Trophoblast cell (in vitro differentiated cells and primary cell): ENCODE results near the gene ADRA2C.

ENCODE experiments used
- DNase-seq, 2 donors: peaks; one replicate each; pipeline ENCODE4 v3.0.0-alpha.2; 2016
- H2AFZ ChIP-seq: 2 replicates; pipeline ENCODE4 v1.6.1; 2013; ENCODE audit warnings: low read length, moderate library complexity, mild to moderate bottlenecking; ENCODE audit not compliant: insufficient read depth, poor library complexity
- H2AK5ac ChIP-seq: 2 replicates; pipeline ENCODE4 v1.6.1; 2013; ENCODE audit warnings: mild to moderate bottlenecking, low read length
- H2BK120ac ChIP-seq: 2 replicates; pipeline ENCODE4 v1.6.1; 2013; ENCODE audit warnings: low read length, mild to moderate bottlenecking, moderate library complexity; ENCODE audit not compliant: insufficient read depth, poor library complexity
- H2BK12ac ChIP-seq: 2 replicates; pipeline ENCODE4 v1.6.1; 2013; ENCODE audit warnings: mild to moderate bottlenecking, low read length, moderate library complexity
- H2BK5ac ChIP-seq: 2 replicates; pipeline ENCODE4 v1.6.1; 2013; ENCODE audit warnings: low read length, low read depth, moderate library complexity, mild to moderate bottlenecking; ENCODE audit not compliant: poor library complexity
- H3K14ac ChIP-seq: 2 replicates; pipeline ENCODE4 v1.6.1; 2013; ENCODE audit warnings: mild to moderate bottlenecking, low read length
- H3K18ac ChIP-seq: 2 replicates; pipeline ENCODE4 v1.6.1; 2013; ENCODE audit warnings: mild to moderate bottlenecking, low read length
- H3K23ac ChIP-seq: 2 replicates; pipeline ENCODE4 v1.6.1; 2013; ENCODE audit warnings: low read length
- H3K27ac ChIP-seq: 2 replicates; pipeline ENCODE4 v1.5.1; 2013; ENCODE audit warnings: low read depth, mild to moderate bottlenecking, inconsistent platforms, low read length, moderate library complexity
- H3K27me3 ChIP-seq: 2 replicates; pipeline ENCODE4 v1.6.1; 2013; ENCODE audit warnings: inconsistent platforms, mild to moderate bottlenecking, low read length, moderate library complexity; ENCODE audit not compliant: insufficient read depth
- H3K36me3 ChIP-seq, 2 experiments: 1 replicate in 1 of 2; 2 replicates in 1 of 2; pipeline ENCODE4 v1.6.1; 2013; ENCODE audit warnings: low read length in 2 of 2, mild to moderate bottlenecking in 2 of 2, moderate library complexity in 1 of 2; ENCODE audit not compliant: insufficient read depth in 2 of 2, control insufficient read depth in 1 of 2
- H3K4ac ChIP-seq: 2 replicates; pipeline ENCODE4 v1.6.1; 2013; ENCODE audit warnings: low read depth, mild to moderate bottlenecking, low read length, moderate library complexity
- H3K4me1 ChIP-seq, 2 experiments: 1 replicate in 1 of 2; 2 replicates in 1 of 2; pipeline ENCODE4 v1.6.1; 2013; ENCODE audit warnings: low read length in 2 of 2, mild to moderate bottlenecking in 2 of 2, moderate library complexity in 1 of 2; ENCODE audit not compliant: insufficient read depth in 2 of 2, control insufficient read depth in 1 of 2
- H3K4me2 ChIP-seq: 2 replicates; pipeline ENCODE4 v1.6.1; 2013; ENCODE audit warnings: inconsistent platforms, mild to moderate bottlenecking, low read length, moderate library complexity
- H3K4me3 ChIP-seq: 2 replicates; pipeline ENCODE4 v1.5.1; 2013; ENCODE audit warnings: mild to moderate bottlenecking, low read depth, low read length, inconsistent platforms
- H3K79me1 ChIP-seq: one replicate; pipeline ENCODE4 v1.6.1; 2013; ENCODE audit warnings: low read length
- H3K79me2 ChIP-seq: 2 replicates; pipeline ENCODE4 v1.6.1; 2013; ENCODE audit warnings: low read length, mild to moderate bottlenecking; ENCODE audit not compliant: control insufficient read depth, insufficient read depth, poor library complexity
- H3K9ac ChIP-seq: 2 replicates; pipeline ENCODE4 v1.6.1; 2013; ENCODE audit warnings: mild to moderate bottlenecking, low read length
- H3K9me3 ChIP-seq: 2 replicates; pipeline ENCODE4 v1.6.1; 2013; ENCODE audit warnings: low read depth, mild to moderate bottlenecking, control low read depth, inconsistent platforms, low read length; ENCODE audit not compliant: insufficient read depth
- H4K12ac ChIP-seq: 2 replicates; pipeline ENCODE4 v1.6.1; 2013; ENCODE audit warnings: low read depth, mild to moderate bottlenecking, low read length, moderate library complexity
- H4K8ac ChIP-seq: 2 replicates; pipeline ENCODE4 v1.6.1; 2013; ENCODE audit warnings: low read depth, mild to moderate bottlenecking, low read length, moderate library complexity
- H4K91ac ChIP-seq: one replicate; pipeline ENCODE4 v1.6.1; 2013; ENCODE audit warnings: low read depth, mild to moderate bottlenecking, low read length, moderate library complexity
- WGBS: extraction: QIAGEN DNeasy Blood & Tissue Kit; methylation state at CpG from one replicate; pipeline ENCODE4 v1.1.7; 2013; ENCODE audit warnings: missing lambda C conversion rate; ENCODE audit not compliant: insufficient read length, insufficient coverage; ENCODE audit errors: extremely low coverage; 5-methylcytosine and 5-hydroxymethylcytosine counted together

Gene ADRA2C

DNA sequence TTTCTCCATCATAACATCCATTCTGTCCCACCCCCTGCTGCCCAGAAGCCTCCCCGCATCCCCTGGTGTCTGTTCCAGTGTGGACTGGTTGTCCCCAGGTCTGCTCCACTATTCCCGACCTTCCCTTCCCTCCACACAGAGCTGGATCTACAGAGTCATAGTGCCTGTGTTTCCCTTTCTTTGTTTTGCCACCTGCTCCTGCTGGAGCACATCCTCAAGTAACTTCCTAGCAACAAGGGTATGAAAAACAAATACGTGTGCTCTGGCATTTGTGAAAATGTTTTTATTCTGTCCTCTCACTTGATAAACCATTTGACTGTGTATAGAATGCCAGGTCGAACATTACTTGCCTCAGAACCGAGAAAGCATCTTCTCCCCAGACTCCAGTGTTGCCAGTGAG, 29.9 kb upstream of the ADRA2C start:
- Histone ChIP-seq H2BK120ac (no peak overlapping the region), H3K4ac (no peak overlapping the region), H2AK5ac (no peak overlapping the region), H4K12ac (no peak overlapping the region), H3K23ac (no peak overlapping the region), H3K36me3 (no peaks in the 10 kb centered on the region), H3K4me1 (no peaks in the 10 kb centered on the region), H3K9ac (no peak overlapping the region), H3K79me1 (no peaks in the 10 kb centered on the region), H3K4me2 (no peak overlapping the region), H4K91ac (no peak overlapping the region), H3K9me3 (peaks cover 10% of the 10 kb centered on the region), H2BK5ac (no peak overlapping the region), H3K4me3 (no peak overlapping the region), H4K8ac (no peak overlapping the region), H3K18ac (no peak overlapping the region), H3K27me3 (peaks cover 3% of the 10 kb centered on the region), H2AFZ (no peak overlapping the region), H3K27ac (no peak overlapping the region), H2BK12ac (no peak overlapping the region), H3K14ac (no peak overlapping the region), H3K79me2 (no peaks in the 10 kb centered on the region)
- no CpG with 5 or more reads among the region's 5 CpGs for WGBS
- DNase-seq = no peak

DNA sequence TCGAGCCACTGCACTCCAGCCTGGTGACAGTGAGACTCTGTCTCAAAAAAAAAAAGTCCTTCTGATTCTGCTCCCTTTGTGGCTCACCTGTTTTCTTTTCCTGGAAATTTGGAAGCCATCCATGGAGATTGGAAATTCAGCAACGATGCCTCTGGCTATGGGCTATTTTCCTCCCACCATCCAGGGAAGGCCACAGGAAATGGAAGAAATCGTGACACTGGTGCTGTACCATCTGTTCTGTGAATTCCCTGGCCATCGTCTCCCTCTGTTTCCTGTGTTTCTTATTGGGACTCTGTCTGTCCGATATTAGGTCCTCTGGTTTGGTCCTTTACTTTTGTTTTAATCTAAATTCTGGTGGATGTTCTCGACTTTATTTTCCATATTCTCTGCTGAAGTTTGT, 29.4 kb upstream of the ADRA2C start:
- no CpG with 5 or more reads among the region's 6 CpGs for WGBS
- no peaks in the 10 kb centered on the region for H3K79me2 ChIP-seq
- peaks cover 3% of the 10 kb centered on the region for H3K27me3 ChIP-seq
- H4K91ac ChIP-seq = no peak overlapping the region
- H2AK5ac ChIP-seq = no peak overlapping the region
- no peak overlapping the region for H4K12ac ChIP-seq
- no peaks in the 10 kb centered on the region for H3K4me1 ChIP-seq
- H2BK12ac ChIP-seq = no peak overlapping the region
- no peak overlapping the region for H3K18ac ChIP-seq
- H3K4me3 ChIP-seq = no peak overlapping the region
- no peak overlapping the region for H3K4me2 ChIP-seq
- H3K9me3 ChIP-seq = peaks cover 13% of the 10 kb centered on the region
- DNase-seq = no peak
- no peak overlapping the region for H3K14ac ChIP-seq
- H3K79me1 ChIP-seq = no peaks in the 10 kb centered on the region
- H3K27ac ChIP-seq = no peak overlapping the region
- H3K4ac ChIP-seq = no peak overlapping the region
- no peak overlapping the region for H3K23ac ChIP-seq
- no peak overlapping the region for H2AFZ ChIP-seq
- H4K8ac ChIP-seq = no peak overlapping the region
- H3K36me3 ChIP-seq = no peaks in the 10 kb centered on the region
- no peak overlapping the region for H3K9ac ChIP-seq
- H2BK120ac ChIP-seq = no peak overlapping the region
- H2BK5ac ChIP-seq = no peak overlapping the region

DNA sequence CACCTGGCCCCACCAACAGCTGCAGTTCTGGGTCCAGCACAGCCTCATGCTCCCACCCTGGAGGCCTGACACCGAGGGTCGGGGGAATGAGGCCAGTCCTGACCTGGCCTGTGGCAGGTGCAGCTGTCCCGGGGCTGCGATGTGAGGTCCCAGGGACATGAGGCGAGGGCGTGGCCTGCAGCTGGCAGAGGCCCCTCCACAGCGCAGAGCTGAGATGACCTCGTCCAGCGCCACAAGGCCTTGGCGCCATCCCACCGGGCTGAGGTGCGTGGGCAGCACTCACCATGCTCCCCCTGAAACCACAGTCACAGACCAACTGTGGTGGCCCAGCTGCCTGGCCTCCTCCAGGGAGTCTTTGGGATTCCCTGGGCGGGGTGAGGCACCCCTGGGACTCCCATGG, 26.6 kb upstream of the ADRA2C start:
- no peak for DNase-seq
- Histone ChIP-seq H2AFZ (no peak overlapping the region), H2BK12ac (no peak overlapping the region), H3K9ac (no peak overlapping the region), H2AK5ac (no peak overlapping the region), H2BK120ac (no peak overlapping the region), H4K8ac (no peak overlapping the region), H2BK5ac (no peak overlapping the region), H3K4me2 (no peak overlapping the region), H3K27ac (no peak overlapping the region), H3K18ac (no peak overlapping the region), H3K79me1 (no peaks in the 10 kb centered on the region), H4K91ac (no peak overlapping the region), H3K14ac (no peak overlapping the region), H3K36me3 (no peaks in the 10 kb centered on the region), H3K4ac (no peak overlapping the region), H3K79me2 (no peaks in the 10 kb centered on the region), H3K9me3 (peaks cover 21% of the 10 kb centered on the region), H3K23ac (no peak overlapping the region), H3K4me3 (no peak overlapping the region), H3K4me1 (no peaks in the 10 kb centered on the region), H3K27me3 (peaks cover 5% of the 10 kb centered on the region), H4K12ac (no peak overlapping the region)
- no CpG with 5 or more reads among the region's 13 CpGs for WGBS

DNA sequence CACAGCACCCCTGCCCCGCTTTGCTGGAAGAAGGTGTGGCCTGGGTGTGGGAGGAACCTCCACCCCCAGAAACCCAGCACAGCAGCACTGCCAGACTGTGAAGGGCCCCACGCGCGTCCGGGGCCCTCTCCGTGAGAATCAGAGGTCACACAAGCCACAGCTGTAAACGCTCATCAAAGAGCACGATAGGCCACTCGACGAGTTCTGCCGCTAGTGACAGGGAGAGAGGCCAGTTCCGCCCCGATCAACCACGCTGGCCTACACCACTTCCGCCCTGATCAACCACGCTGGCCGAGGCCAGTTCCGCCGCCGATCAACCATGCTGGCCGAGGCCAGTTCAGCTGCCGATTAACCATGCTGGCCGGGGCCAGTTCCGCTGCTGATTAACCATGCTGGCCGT, 25.9 kb upstream of the ADRA2C start:
- WGBS = no CpG with 5 or more reads among the region's 25 CpGs
- H3K4me1 ChIP-seq = no peaks in the 10 kb centered on the region
- no peak overlapping the region for H3K4me3 ChIP-seq
- no peak overlapping the region for H4K91ac ChIP-seq
- H3K14ac ChIP-seq = no peak overlapping the region
- H4K8ac ChIP-seq = no peak overlapping the region
- no peak overlapping the region for H3K4me2 ChIP-seq
- no peak overlapping the region for H3K23ac ChIP-seq
- no peak overlapping the region for H3K4ac ChIP-seq
- H3K18ac ChIP-seq = no peak overlapping the region
- no peak overlapping the region for H2AK5ac ChIP-seq
- H2BK12ac ChIP-seq = no peak overlapping the region
- H3K27me3 ChIP-seq = peaks cover 5% of the 10 kb centered on the region
- H3K79me2 ChIP-seq = no peaks in the 10 kb centered on the region
- H2AFZ ChIP-seq = no peak overlapping the region
- no peak overlapping the region for H2BK120ac ChIP-seq
- no peak overlapping the region for H3K27ac ChIP-seq
- DNase-seq = no peak
- no peak overlapping the region for H2BK5ac ChIP-seq
- H3K79me1 ChIP-seq = no peaks in the 10 kb centered on the region
- H3K9me3 ChIP-seq = peaks cover 19% of the 10 kb centered on the region
- H3K36me3 ChIP-seq = no peaks in the 10 kb centered on the region
- H3K9ac ChIP-seq = no peak overlapping the region
- no peak overlapping the region for H4K12ac ChIP-seq
